Activated CD8-positive, alpha-beta memory T cell treated with anti-CD3 and anti-CD28 coated beads, Interleukin-2, amount 10 ng/mL, durations not matched to agents 7 days and 5 days (primary cell): ENCODE results near the gene TYW1B. TPM values are rescaled to one million over a fixed set of nuclear protein-coding genes. Genes with fewer than 3 reads are reported as not detected.
"Not testable (repeated sequence)": the region's sequence is repeated elsewhere in the genome, so short reads cannot be mapped to it uniquely, and the experiment has no call there.

Experiments
- ATAC-seq: fragments of 150-1000 bp; cut with Tn5 transposase; one replicate; pipeline ENCODE4 v1.10.0; 2021; ENCODE audit warnings: moderate library complexity
- CTCF ChIA-PET: fragments of 350-600 bp; sonication (Branson Sonifier 250); formaldehyde crosslinking; loops from one replicate; lab custom pipeline; 2021; ENCODE audit warnings: antibody characterized with exemption; lab: Charles Lee
- DNase-seq: peaks from one replicate; pipeline ENCODE4 v3.0.0-alpha.2; 2020
- H3K27ac Mint-ChIP-seq: one replicate; pipeline ENCODE4 v1.8.0; 2021; ENCODE audit warnings: mild to moderate bottlenecking, mixed read lengths
- H3K27me3 Mint-ChIP-seq: one replicate; pipeline ENCODE4 v1.8.0; 2021; ENCODE audit warnings: mixed read lengths
- H3K36me3 Mint-ChIP-seq: one replicate; pipeline ENCODE4 v1.8.0; 2021; ENCODE audit warnings: mild to moderate bottlenecking, mixed read lengths
- H3K4me1 Mint-ChIP-seq: one replicate; pipeline ENCODE4 v1.8.0; 2021; ENCODE audit warnings: mixed read lengths
- H3K4me3 Mint-ChIP-seq: one replicate; pipeline ENCODE4 v1.8.0; 2021; ENCODE audit warnings: mild to moderate bottlenecking, moderate library complexity, mixed read lengths
- H3K9me3 Mint-ChIP-seq: one replicate; pipeline ENCODE4 v1.8.0; 2022; ENCODE audit warnings: low read depth, mixed read lengths
- total RNA-seq, 2 experiments: library from RNA; stranded (reverse); gene quantifications; one replicate each; pipeline ENCODE4 v1.2.3, GENCODE V29; 2021

TYW1B gene
- total RNA-seq, 2 experiments from 2014 or later: 4.2 to 4.4 TPM

GRCh38 chr7:72691442-72691841 is 136.6 kb downstream of the TYW1B start:
- H3K27ac Mint-ChIP-seq, CTCF ChIA-PET, H3K4me3 Mint-ChIP-seq, H3K4me1 Mint-ChIP-seq, H3K27me3 Mint-ChIP-seq, DNase-seq, H3K9me3 Mint-ChIP-seq, ATAC-seq, H3K36me3 Mint-ChIP-seq: not testable (repeated sequence)

- H3K4me1 Mint-ChIP-seq, ATAC-seq, H3K9me3 Mint-ChIP-seq, CTCF ChIA-PET, DNase-seq, H3K4me3 Mint-ChIP-seq, H3K36me3 Mint-ChIP-seq, H3K27ac Mint-ChIP-seq, H3K27me3 Mint-ChIP-seq: not testable (repeated sequence)
Measured at GRCh38 chr7:72690177-72690576, 137.8 kb downstream of the TYW1B start.

DNA sequence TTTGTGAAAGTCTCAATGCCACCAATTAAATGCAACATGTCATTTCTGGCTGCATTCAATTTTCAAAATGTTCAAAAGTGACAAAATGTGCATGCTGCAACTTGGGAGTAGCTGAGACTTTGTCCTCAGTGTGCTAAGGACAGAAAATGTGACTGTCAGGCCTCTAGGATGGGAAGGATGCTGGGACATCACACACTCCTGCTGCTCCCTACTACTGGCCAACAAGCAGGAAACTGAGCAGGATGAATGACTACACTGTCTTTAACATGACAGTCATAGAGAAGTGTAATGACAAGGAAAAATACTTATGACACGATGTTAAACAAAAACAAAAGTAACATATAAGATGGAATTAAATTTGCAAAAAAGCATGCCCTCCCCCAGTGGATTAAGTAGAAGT is 138.7 kb downstream of the TYW1B start:
- H3K27ac Mint-ChIP-seq, H3K4me3 Mint-ChIP-seq, H3K27me3 Mint-ChIP-seq, CTCF ChIA-PET, ATAC-seq, H3K4me1 Mint-ChIP-seq, H3K9me3 Mint-ChIP-seq, H3K36me3 Mint-ChIP-seq, DNase-seq: not testable (repeated sequence)

DNA sequence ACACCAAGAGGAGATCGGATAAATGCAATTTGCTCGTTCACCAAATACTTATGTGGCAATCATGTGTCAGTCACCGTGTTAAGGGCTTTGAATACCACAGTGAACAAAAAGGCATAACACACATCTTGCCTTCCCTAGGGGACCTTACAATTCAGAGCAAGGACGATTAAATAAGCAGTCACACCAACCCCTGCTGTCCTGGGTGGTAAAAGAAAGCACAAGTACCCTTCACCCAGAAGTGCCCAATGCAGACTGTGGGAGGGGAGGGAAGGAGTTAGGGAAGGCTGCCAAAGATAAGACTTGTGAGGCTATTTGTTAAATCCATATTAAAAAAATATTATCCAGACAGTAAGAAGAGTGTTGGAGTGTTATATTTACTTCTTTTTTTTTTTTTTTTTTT is 146.8 kb downstream of the TYW1B start:
- not testable (repeated sequence) for DNase-seq

GRCh38 chr7:72676880-72677279 is 151.1 kb downstream of the TYW1B start:
- H3K27ac Mint-ChIP-seq, H3K4me3 Mint-ChIP-seq: not testable (repeated sequence)

More for the DNA sequence above, 146.8 kb downstream of the TYW1B start:
- H3K27me3 Mint-ChIP-seq, H3K4me3 Mint-ChIP-seq, CTCF ChIA-PET, H3K36me3 Mint-ChIP-seq, H3K27ac Mint-ChIP-seq, ATAC-seq, H3K9me3 Mint-ChIP-seq: not testable (repeated sequence)
- peaks cover 15% of the 10 kb centered on the region for H3K4me1 Mint-ChIP-seq

DNA sequence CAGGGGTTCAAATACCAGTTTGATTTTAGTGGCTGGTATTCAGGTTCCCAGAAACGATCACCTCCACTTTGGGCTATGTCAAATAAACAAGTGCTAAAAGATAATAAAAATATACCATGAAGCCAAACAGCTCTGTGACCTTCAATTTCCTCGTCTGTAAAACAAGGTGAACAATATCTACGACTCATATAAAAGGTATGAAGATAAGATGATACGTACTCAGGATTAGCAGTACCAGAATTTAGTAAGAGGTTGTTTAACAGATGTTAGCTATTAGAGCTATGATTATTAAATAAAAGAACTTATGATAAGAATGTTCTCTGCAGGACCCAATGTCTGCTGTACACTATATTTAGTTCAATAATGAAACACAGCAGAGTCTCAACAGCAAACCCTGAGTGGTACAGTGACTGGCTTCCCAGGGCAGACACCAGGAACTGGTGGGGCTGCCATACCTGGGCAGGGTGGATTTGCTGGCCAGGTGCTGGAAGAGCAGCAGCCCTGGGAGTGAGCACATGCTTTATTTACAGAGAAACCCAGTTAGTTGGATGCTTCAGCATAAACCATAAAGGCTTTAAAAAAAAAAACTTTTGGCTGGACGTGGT is 151.8 kb downstream of the TYW1B start:
- not testable (repeated sequence) for H3K9me3 Mint-ChIP-seq, H3K4me3 Mint-ChIP-seq

More at GRCh38 chr7:72676880-72677279, 151.1 kb downstream of the TYW1B start:
- H3K4me1 Mint-ChIP-seq, H3K9me3 Mint-ChIP-seq, H3K27me3 Mint-ChIP-seq, ATAC-seq, CTCF ChIA-PET, DNase-seq, H3K36me3 Mint-ChIP-seq: not testable (repeated sequence)

DNA sequence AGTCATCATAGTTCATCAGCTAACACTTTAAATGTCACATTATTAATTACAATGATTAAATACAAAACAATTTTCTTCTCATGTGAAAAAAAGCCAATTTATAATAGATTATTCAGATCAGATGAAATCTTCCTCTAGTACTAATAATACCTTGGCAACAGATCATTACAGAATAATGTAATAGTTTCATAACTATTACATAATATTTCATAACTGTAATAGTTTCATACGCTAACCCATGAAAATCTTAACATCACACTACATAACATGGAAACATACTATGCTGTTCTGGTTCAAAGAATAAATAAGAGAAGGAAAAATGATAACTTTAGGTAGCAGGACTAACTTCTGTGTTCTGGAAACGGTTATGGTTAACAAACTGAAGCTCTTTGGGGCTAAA is 152.3 kb downstream of the TYW1B start:
- H3K4me1 Mint-ChIP-seq, H3K36me3 Mint-ChIP-seq, H3K9me3 Mint-ChIP-seq, ATAC-seq, H3K4me3 Mint-ChIP-seq, H3K27me3 Mint-ChIP-seq, DNase-seq, CTCF ChIA-PET, H3K27ac Mint-ChIP-seq: not testable (repeated sequence)

More for the DNA sequence above, 151.8 kb downstream of the TYW1B start:
- H3K27ac Mint-ChIP-seq, ATAC-seq, H3K36me3 Mint-ChIP-seq, DNase-seq, CTCF ChIA-PET, H3K27me3 Mint-ChIP-seq, H3K4me1 Mint-ChIP-seq: not testable (repeated sequence)

DNA sequence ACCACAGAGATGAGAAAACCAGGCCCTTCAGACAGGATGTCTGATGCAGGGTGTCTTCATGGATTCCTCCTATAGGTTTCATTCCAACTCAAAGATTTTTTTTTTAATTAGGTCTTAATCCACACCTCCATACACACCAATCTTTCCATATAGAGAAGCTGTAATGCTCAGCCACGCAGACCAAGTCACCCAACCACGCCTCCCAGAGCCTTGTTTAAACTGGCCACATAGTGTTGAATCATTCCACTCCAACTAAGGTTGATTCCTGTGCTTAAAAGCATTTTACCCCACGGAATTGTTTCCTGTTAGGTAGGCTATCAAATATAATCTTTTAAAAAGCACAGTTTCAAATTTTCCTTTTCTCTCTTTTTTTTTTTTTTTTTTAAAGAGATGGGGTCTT is 153.6 kb downstream of the TYW1B start:
- no peak overlapping the region for H3K4me3 Mint-ChIP-seq
- no peaks in the 10 kb centered on the region for H3K9me3 Mint-ChIP-seq
- ATAC-seq (no peak), DNase-seq (no peak)
- H3K4me1 Mint-ChIP-seq: peaks cover 3% of the 10 kb centered on the region
- no peak overlapping the region for H3K27ac Mint-ChIP-seq
- H3K27me3 Mint-ChIP-seq: no peaks in the 10 kb centered on the region
- CTCF ChIA-PET: no interaction called here
- peaks cover 2% of the 10 kb centered on the region for H3K36me3 Mint-ChIP-seq

- H3K36me3 Mint-ChIP-seq, H3K4me3 Mint-ChIP-seq, CTCF ChIA-PET, ATAC-seq, H3K27me3 Mint-ChIP-seq, H3K9me3 Mint-ChIP-seq, DNase-seq, H3K4me1 Mint-ChIP-seq, H3K27ac Mint-ChIP-seq: not testable (repeated sequence)
Measured at GRCh38 chr7:72670850-72671249, 157.2 kb downstream of the TYW1B start.

DNA sequence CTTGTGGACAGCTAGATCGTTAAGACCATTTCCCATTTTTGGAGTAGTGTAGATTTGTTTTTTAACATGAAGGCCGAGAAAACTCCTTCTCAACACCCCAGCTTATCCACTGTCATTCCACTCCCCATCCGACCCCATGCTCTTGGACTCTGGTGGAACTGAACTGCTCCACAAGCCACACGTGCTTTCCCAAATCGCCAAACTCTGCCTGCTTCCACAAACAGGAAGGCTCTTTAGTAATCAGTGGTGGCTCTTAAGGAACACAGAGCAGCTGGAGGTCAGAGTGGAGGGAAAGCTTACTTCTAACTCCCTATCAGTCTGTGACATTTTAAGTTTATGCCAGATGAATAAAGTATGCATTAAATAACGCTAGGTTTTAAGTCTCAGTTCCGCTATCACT is 159.6 kb downstream of the TYW1B start:
- CTCF ChIA-PET, H3K36me3 Mint-ChIP-seq, H3K27ac Mint-ChIP-seq, H3K4me1 Mint-ChIP-seq, H3K9me3 Mint-ChIP-seq, DNase-seq, H3K4me3 Mint-ChIP-seq, H3K27me3 Mint-ChIP-seq, ATAC-seq: not testable (repeated sequence)

GRCh38 chr7:72667049-72667448 is 161.0 kb downstream of the TYW1B start:
- H3K4me3 Mint-ChIP-seq, H3K27me3 Mint-ChIP-seq: not testable (repeated sequence)

DNA sequence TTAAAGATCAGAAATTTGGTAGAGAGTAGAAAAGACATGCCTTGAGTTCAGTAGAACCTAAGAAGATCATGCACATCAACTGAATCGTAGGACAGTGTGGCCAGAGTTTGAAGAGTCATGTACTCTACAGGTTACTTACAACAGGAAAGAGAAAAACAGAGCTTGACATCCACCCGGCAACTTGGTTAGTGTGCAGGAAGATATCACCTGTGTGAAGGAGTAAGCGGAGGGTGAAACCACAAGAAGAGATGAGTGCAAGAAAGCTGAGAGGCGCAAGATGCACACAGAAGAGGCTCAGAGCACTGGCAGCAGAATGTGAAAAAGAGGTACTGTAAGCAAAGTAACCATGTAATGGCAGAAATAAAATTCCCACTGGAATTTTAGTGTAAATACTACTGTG is 179.4 kb downstream of the TYW1B start:
- H3K27ac Mint-ChIP-seq, CTCF ChIA-PET, H3K27me3 Mint-ChIP-seq, H3K4me1 Mint-ChIP-seq, H3K4me3 Mint-ChIP-seq, ATAC-seq, H3K36me3 Mint-ChIP-seq, H3K9me3 Mint-ChIP-seq, DNase-seq: not testable (repeated sequence)

More at GRCh38 chr7:72667049-72667448, 161.0 kb downstream of the TYW1B start:
- CTCF ChIA-PET, ATAC-seq, H3K4me1 Mint-ChIP-seq, DNase-seq, H3K9me3 Mint-ChIP-seq, H3K27ac Mint-ChIP-seq, H3K36me3 Mint-ChIP-seq: not testable (repeated sequence)

DNA sequence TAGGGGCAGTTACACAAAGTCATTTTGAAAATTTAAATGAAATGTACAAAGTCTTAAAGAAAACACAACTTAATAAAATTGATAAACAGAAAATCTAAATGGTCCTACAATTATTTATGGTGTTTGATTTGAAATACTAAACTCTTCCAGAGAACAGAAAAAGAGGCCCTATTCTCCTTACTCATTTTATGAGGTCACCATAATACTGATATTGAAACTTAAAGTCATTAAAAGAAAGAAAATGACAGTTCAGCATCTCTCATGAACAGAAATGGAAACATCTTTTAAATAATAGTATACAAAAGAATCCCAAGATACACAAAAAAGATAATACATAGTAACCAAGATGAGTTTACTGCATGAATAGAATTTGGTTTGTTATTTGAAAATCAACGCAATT is 184.3 kb downstream of the TYW1B start:
- H3K27me3 Mint-ChIP-seq, ATAC-seq, H3K9me3 Mint-ChIP-seq, H3K4me1 Mint-ChIP-seq, CTCF ChIA-PET, DNase-seq, H3K4me3 Mint-ChIP-seq, H3K36me3 Mint-ChIP-seq, H3K27ac Mint-ChIP-seq: not testable (repeated sequence)

DNA sequence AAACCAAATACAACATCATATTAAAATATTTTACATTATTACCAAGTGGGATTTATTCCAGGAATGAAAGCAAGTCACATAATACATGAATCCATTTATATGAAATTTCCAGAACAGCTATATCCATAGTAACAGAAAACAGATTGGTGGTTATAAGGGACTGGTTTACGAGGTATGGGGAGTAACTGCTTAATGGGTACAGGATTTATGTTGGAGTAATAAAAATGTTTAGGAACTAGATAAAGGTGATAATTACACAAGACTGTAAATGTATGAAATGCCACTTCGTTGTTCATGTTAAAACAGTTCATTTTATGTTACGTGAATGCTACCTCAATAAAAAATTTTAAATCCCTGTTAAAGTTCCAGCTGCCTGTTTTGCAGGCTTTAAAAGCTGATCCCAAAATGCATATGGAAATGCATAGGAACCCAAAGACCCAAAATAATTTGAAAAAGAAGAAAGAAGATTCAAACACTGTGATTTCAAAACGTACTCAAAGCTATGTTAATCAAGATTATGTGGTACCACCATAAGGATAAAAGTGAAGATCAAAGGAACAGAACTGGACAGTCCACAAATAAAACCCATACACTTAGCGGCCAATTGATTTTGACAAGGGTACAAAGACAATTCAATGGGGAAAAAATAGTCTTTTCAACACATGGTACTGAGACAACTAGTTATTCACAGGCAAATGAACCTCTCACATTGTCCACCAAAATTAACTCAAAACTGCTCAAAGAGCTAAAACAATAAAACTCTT is 186.3 kb downstream of the TYW1B start:
- H3K36me3 Mint-ChIP-seq, H3K4me3 Mint-ChIP-seq, ATAC-seq, DNase-seq, H3K4me1 Mint-ChIP-seq, H3K27me3 Mint-ChIP-seq, H3K27ac Mint-ChIP-seq, H3K9me3 Mint-ChIP-seq, CTCF ChIA-PET: not testable (repeated sequence)
